HL-60 (cell line): Measurements from ENCODE around the gene BAG3.

Experiments used
- CTCF ChIP-seq: IDR thresholded peaks from one replicate; pipeline ENCODE4 v1.5.1; 2011; ENCODE audit warnings: low read length, control low read depth, inconsistent platforms; ENCODE audit not compliant: insufficient read depth
- GABPA ChIP-seq: IDR thresholded peaks from 2 replicates; pipeline ENCODE4 v1.6.1; 2012; ENCODE audit warnings: low read depth
- POLR2AphosphoS5 ChIP-seq: IDR thresholded peaks from 2 replicates; pipeline ENCODE4 v1.6.1; 2012; ENCODE audit warnings: low read depth

- peak; percentile 64; the same call in 1 of the 2 replicates for TF ChIP-seq GABPA
- no peak for TF ChIP-seq CTCF
- TF ChIP-seq POLR2AphosphoS5: no peak
Measured at GRCh38 chr10:119725828-119726675, 74.9 kb downstream of the BAG3 start, which contains the start of gene INPP5F.
